CD4-positive, alpha-beta T cell treated with Interleukin-6 for 4 hours (primary cell): ENCODE data around the gene ZNF723.
"Not testable (repeated sequence)": the region's sequence is repeated elsewhere in the genome, so short reads cannot be mapped to it uniquely, and the experiment has no call there.

Source experiments
- DNase-seq: peaks from one replicate; pipeline ENCODE4 v3.0.0-alpha.2; 2020; ENCODE audit warnings: mixed read lengths

Gene ZNF723

GRCh38 chr19:22832031-22832762, at the start of gene ZNF723:
ZNF723 (plus strand) TSS chr19:22832291; CDS start chr19:22832380, 89 bp downstream.
- no peak for DNase-seq

GRCh38 chr19:22783651-22784410, 48.3 kb upstream of the ZNF723 start, which contains the start of gene ZNF99:
ZNF99 (minus strand) TSS chr19:22784151; CDS start chr19:22784016, 135 bp downstream.
- DNase-seq = no peak

- DNase-seq = not testable (repeated sequence)
Measured at GRCh38 chr19:22792863-22793262, 39.2 kb upstream of the ZNF723 start.

GRCh38 chr19:22797040-22797439, 35.1 kb upstream of the ZNF723 start:
- no peak for DNase-seq

GRCh38 chr19:22806418-22806817, 25.7 kb upstream of the ZNF723 start:
- DNase-seq = no peak

- DNase-seq = no peak
Measured at GRCh38 chr19:22807061-22807835, 24.8 kb upstream of the ZNF723 start.

GRCh38 chr19:22814124-22814523, 18.0 kb upstream of the ZNF723 start:
- no peak for DNase-seq

GRCh38 chr19:22831211-22831610, 880 bp upstream of the ZNF723 start:
- DNase-seq = no peak

GRCh38 chr19:22857713-22858320, 25.7 kb downstream of the ZNF723 start:
- DNase-seq = not testable (repeated sequence)

- DNase-seq = no peak
Measured at GRCh38 chr19:22882797-22883196, 50.7 kb downstream of the ZNF723 start.

GRCh38 chr19:22893855-22894270, 61.8 kb downstream of the ZNF723 start:
- DNase-seq = no peak

GRCh38 chr19:22901431-22902130, 69.5 kb downstream of the ZNF723 start:
- no peak for DNase-seq
